ELR (cell line): Measurements from ENCODE around the gene NTNG2.

Experiments used
- DNase-seq: peaks from one replicate; pipeline ENCODE4 v3.0.0-alpha.2; 2015; ENCODE audit warnings: low read depth

NTNG2 gene

DNA sequence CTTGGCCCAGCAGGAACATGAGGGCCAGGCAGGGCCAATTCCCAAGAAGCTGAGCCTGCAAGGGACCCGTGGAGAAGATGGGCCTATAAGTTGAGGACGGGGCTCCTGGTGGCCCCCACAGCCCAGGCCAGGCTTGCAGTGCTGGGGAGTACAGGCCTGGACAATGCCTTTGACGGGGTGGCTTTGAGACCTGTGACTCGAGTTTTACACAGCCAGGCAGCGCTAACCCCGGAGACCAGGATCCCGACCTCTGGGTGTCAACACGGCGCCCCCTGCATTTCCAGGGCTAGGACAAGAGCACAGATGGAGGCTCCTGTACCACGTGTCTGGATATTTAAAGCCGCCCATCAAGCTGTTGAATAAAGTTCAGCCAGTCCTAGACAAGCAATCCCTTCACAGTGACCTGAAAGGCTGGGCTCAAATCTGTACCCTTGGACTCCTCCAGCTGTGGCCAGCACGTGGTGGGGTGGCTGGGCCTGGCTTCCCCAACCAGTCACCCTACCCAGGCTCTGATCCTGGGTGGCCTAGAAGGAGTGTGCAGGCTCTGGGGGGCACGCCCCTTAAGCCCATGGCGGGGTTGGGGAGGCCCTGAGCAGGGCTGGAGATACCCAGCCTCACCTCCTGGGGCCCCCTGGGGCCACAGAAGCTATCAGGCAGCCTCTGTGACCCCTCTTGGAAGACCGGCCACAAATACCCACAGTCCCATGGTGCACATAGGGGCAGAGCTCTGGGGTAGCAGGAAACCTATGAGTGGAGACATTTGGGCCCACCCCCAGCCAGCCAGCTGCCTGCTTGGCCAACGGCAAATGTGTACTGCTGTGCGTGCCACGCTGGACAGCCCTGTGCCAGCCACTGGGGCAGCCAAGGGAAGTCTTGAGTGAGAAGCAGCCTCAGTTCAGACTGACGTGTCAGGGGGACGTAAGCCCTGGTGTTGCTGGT lies 88.7 kb downstream of the NTNG2 start:
- no peak for DNase-seq

GRCh38 chr9:132260846-132261245 lies 99.0 kb downstream of the NTNG2 start:
- DNase-seq, result no peak

GRCh38 chr9:132266017-132266416 lies 104.2 kb downstream of the NTNG2 start:
- no peak for DNase-seq

DNA sequence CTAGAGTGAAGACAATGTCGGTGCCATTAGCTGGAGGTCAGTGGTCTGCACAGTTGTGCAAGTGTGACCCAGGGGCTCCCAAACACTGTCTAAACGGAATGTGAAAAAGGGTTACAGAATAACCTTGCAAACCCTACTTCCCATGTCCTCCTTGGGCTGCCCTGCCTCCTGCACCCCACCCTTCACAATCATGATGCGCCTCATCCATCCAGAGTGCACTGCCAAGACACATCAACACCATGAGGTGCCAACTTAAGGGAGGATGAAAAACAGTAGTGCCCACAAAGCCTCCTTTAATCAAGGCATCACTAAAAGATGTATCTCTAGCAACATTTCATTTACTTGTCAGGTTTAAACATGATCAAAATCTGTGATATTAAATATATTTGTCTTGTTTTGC lies 105.8 kb downstream of the NTNG2 start:
- DNase-seq, result no peak

- DNase-seq, result peak; percentile 71
Observed at GRCh38 chr9:132268725-132269352, 107.0 kb downstream of the NTNG2 start.

GRCh38 chr9:132269704-132270516 lies 108.1 kb downstream of the NTNG2 start:
- DNase-seq, result peak; percentile 53

- no peak for DNase-seq
Observed at GRCh38 chr9:132274861-132275260, 113.0 kb downstream of the NTNG2 start.

- no peak for DNase-seq
Observed at GRCh38 chr9:132283165-132283564, 121.3 kb downstream of the NTNG2 start.

GRCh38 chr9:132283863-132284262 lies 122.0 kb downstream of the NTNG2 start:
- peak; percentile 64 for DNase-seq

GRCh38 chr9:132287256-132287760 lies 125.5 kb downstream of the NTNG2 start:
- DNase-seq, result no peak

DNA sequence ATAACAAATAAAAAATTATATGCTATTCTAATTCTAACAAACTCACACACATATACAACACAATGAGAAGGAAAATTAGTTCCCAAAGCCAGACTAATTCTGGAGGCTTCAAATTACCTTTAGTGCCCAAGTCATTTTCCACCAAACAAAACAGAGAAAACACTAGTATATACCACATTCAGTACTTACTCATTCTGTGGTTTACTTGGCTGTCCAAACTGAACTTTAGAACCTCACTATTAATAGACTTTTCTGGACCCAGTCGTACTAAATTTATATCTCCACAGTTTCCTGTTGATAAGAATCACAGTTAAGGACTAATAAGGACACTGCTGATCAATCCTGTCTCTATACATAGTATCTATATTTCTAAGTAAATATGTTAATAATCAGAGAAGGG lies 126.5 kb downstream of the NTNG2 start:
- peak; percentile 32 for DNase-seq

DNA sequence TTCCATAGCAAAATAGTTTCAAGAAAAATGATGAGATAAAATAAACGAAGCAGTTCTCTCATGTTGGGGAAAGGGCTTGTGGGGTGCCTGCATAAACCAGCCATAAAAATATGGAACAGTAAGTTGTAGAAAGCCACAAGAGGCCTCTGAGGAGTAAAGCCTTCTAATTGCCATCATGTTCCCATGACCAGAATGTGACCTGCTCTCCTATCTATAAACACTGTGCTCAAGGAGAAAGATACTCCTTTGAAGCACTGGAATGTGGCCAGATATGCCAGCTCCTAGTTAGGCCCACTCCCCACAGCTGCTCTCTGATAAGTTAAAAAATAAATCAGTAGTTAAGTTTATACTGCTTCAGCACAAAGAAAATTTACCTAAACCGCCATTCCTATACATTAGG lies 127.1 kb downstream of the NTNG2 start:
- no peak for DNase-seq

- DNase-seq, result no peak
Observed at GRCh38 chr9:132293145-132293721, 131.4 kb downstream of the NTNG2 start.
